ENCODE data around the gene ZNRF2. TPM values are rescaled to one million over a fixed set of nuclear protein-coding genes. Genes with fewer than 3 reads are reported as not detected.
A peak's percentile ranks its signal among the peaks of the same experiment; 100 is the strongest.
"Not testable (repeated sequence)": the region's sequence is repeated elsewhere in the genome, so short reads cannot be mapped to it uniquely, and the experiment has no call there.

ZNRF2 gene
- polyA plus RNA-seq, 1 donor = 11.7 TPM

- no peak for DNase-seq (ENCODE audit: low read depth)
Observed at GRCh38 chr7:30260246-30260768, 24.1 kb upstream of the ZNRF2 start.

GRCh38 chr7:30263090-30263710 is 21.2 kb upstream of the ZNRF2 start:
- no peak for DNase-seq (ENCODE audit: low read depth)

GRCh38 chr7:30264052-30264451 is 20.3 kb upstream of the ZNRF2 start:
- no peak for DNase-seq (ENCODE audit: low read depth)

GRCh38 chr7:30265189-30265588 is 19.2 kb upstream of the ZNRF2 start:
- not testable (repeated sequence) for DNase-seq (ENCODE audit: low read depth)

- DNase-seq (ENCODE audit: low read depth) = no peak
Observed at GRCh38 chr7:30266686-30267085, 17.7 kb upstream of the ZNRF2 start.

GRCh38 chr7:30268586-30268985 is 15.8 kb upstream of the ZNRF2 start:
- peak; percentile 63 for DNase-seq (ENCODE audit: low read depth)

GRCh38 chr7:30269490-30269889 is 14.9 kb upstream of the ZNRF2 start:
- DNase-seq (ENCODE audit: low read depth) = no peak

GRCh38 chr7:30270921-30271320 is 13.5 kb upstream of the ZNRF2 start:
- no peak for DNase-seq (ENCODE audit: low read depth)

- no peak for DNase-seq (ENCODE audit: low read depth)
Observed at GRCh38 chr7:30272126-30272525, 12.3 kb upstream of the ZNRF2 start.

- DNase-seq (ENCODE audit: low read depth) = no peak
Observed at GRCh38 chr7:30273552-30273951, 10.8 kb upstream of the ZNRF2 start.

- no peak for DNase-seq (ENCODE audit: low read depth)
Observed at GRCh38 chr7:30274641-30275040, 9.8 kb upstream of the ZNRF2 start.

GRCh38 chr7:30276203-30276900 is 8.0 kb upstream of the ZNRF2 start:
- DNase-seq (ENCODE audit: low read depth) = no peak

GRCh38 chr7:30278376-30278775 is 6.0 kb upstream of the ZNRF2 start:
- no peak for DNase-seq (ENCODE audit: low read depth)

GRCh38 chr7:30278849-30279652 is 5.3 kb upstream of the ZNRF2 start:
- DNase-seq (ENCODE audit: low read depth) = no peak

- DNase-seq (ENCODE audit: low read depth) = no peak
Observed at GRCh38 chr7:30279653-30279904, 4.8 kb upstream of the ZNRF2 start.

- no peak for DNase-seq (ENCODE audit: low read depth)
Observed at GRCh38 chr7:30280631-30281030, 3.8 kb upstream of the ZNRF2 start.

- DNase-seq (ENCODE audit: low read depth) = no peak
Observed at GRCh38 chr7:30281263-30281662, 3.1 kb upstream of the ZNRF2 start.

- DNase-seq (ENCODE audit: low read depth) = no peak
Observed at GRCh38 chr7:30281791-30282190, 2.6 kb upstream of the ZNRF2 start.

GRCh38 chr7:30282735-30283134 is 1.7 kb upstream of the ZNRF2 start:
- DNase-seq (ENCODE audit: low read depth) = no peak

GRCh38 chr7:30285067-30285535 is 704 bp downstream of the ZNRF2 start:
- no peak for DNase-seq (ENCODE audit: low read depth)

GRCh38 chr7:30285536-30286284 is 1.3 kb downstream of the ZNRF2 start:
- no peak for DNase-seq (ENCODE audit: low read depth)

GRCh38 chr7:30286749-30287148 is 2.4 kb downstream of the ZNRF2 start:
- DNase-seq (ENCODE audit: low read depth) = no peak
